HepG2 (cell line): ENCODE measurements around the gene VKORC1. TPM values are rescaled to one million over a fixed set of nuclear protein-coding genes. Genes with fewer than 3 reads are reported as not detected.

ENCODE experiments used
- ARID5B ChIP-seq: IDR thresholded peaks from 2 replicates; pipeline ENCODE4 v1.4.0; 2020; ENCODE audit warnings: mild to moderate bottlenecking, missing genetic modification reagents
- ESRRA ChIP-seq: sonication (generic); formaldehyde crosslinking; IDR thresholded peaks from 2 replicates; pipeline ENCODE4 v1.5.1; 2020; ENCODE audit warnings: mild to moderate bottlenecking, low read depth, missing genetic modification reagents
- FOXC1 ChIP-seq: sonication (generic); formaldehyde crosslinking; IDR thresholded peaks from 2 replicates; pipeline ENCODE4 v1.8.0; 2022; ENCODE audit warnings: mild to moderate bottlenecking, missing genetic modification reagents, borderline replicate concordance
- IRF9 ChIP-seq: sonication (generic); formaldehyde crosslinking; IDR thresholded peaks from 2 replicates; pipeline ENCODE4 v1.8.0; 2022; ENCODE audit warnings: missing genetic modification reagents, mild to moderate bottlenecking, borderline replicate concordance
- JUN ChIP-seq: sonication (generic); formaldehyde crosslinking; IDR thresholded peaks from 2 replicates; pipeline ENCODE4 v1.4.0; 2020; ENCODE audit warnings: mild to moderate bottlenecking, missing genetic modification reagents
- KAT8 ChIP-seq: IDR thresholded peaks from 2 replicates; pipeline ENCODE4 v1.6.1; 2016; ENCODE audit warnings: missing genetic modification reagents, missing compliant biosample characterization
- KDM3A ChIP-seq: IDR thresholded peaks from 2 replicates; pipeline ENCODE4 v1.6.1; 2018; ENCODE audit warnings: low read depth, missing compliant biosample characterization
- KLF16 ChIP-seq, 2 experiments: sonication (generic) in 1 of 2; formaldehyde crosslinking in 1 of 2; IDR thresholded peaks; 2 replicates each; pipeline versions ENCODE4 v1.6.1 to v1.8.0; 2016 to 2023; ENCODE audit warnings: missing genetic modification reagents in 2 of 2, missing compliant biosample characterization in 1 of 2
- NFYB ChIP-seq: sonication (generic); formaldehyde crosslinking; IDR thresholded peaks from 2 replicates; pipeline ENCODE4 v1.4.0; 2020; ENCODE audit warnings: missing genetic modification reagents
- NFYC ChIP-seq: IDR thresholded peaks from 2 replicates; pipeline ENCODE4 v1.6.1; 2016; ENCODE audit warnings: missing genetic modification reagents, missing compliant biosample characterization
- NR2F2 ChIP-seq: IDR thresholded peaks from 2 replicates; pipeline ENCODE4 v1.6.1; 2012; ENCODE audit warnings: low read depth, inconsistent platforms, borderline replicate concordance
- NR2F6 ChIP-seq, 2 experiments: IDR thresholded peaks; 2 replicates each; pipeline ENCODE4 v1.6.1; 2016; ENCODE audit warnings: antibody characterized with exemption in 1 of 2, mild to moderate bottlenecking in 1 of 2
- PLRG1 ChIP-seq: fragments of 450-650 bp; conservative IDR thresholded peaks from 2 replicates; pipeline ENCODE4 v1.6.1; 2016
- POGK ChIP-seq: sonication (generic); formaldehyde crosslinking; conservative IDR thresholded peaks from 2 replicates; pipeline ENCODE4 v1.8.0; 2022; ENCODE audit warnings: mild to moderate bottlenecking, moderate library complexity, missing genetic modification reagents
- TEF ChIP-seq: sonication (generic); formaldehyde crosslinking; IDR thresholded peaks from 2 replicates; pipeline ENCODE4 v1.5.0; 2020; ENCODE audit warnings: missing genetic modification reagents
- TFDP1 ChIP-seq: IDR thresholded peaks from 2 replicates; pipeline ENCODE4 v1.6.1; 2016; ENCODE audit warnings: missing compliant biosample characterization, missing genetic modification reagents, borderline replicate concordance
- XRCC5 ChIP-seq: fragments of 200-400 bp; formaldehyde crosslinking; optimal IDR thresholded peaks from 2 replicates; pipeline ENCODE3; 2017; ENCODE audit warnings: mild to moderate bottlenecking, low read length
- YEATS4 ChIP-seq: sonication (generic); formaldehyde crosslinking; IDR thresholded peaks from 2 replicates; pipeline ENCODE4 v1.4.0; 2020; ENCODE audit warnings: missing genetic modification reagents, borderline replicate concordance
- ZNF331 ChIP-seq: sonication (generic); formaldehyde crosslinking; IDR thresholded peaks from 2 replicates; pipeline ENCODE4 v1.4.0; 2020; ENCODE audit warnings: missing genetic modification reagents
- ZNF720 ChIP-seq: sonication (generic); formaldehyde crosslinking; IDR thresholded peaks from 2 replicates; pipeline ENCODE4 v1.4.0; 2020; ENCODE audit warnings: missing genetic modification reagents
- ZNF777 ChIP-seq: sonication (generic); formaldehyde crosslinking; IDR thresholded peaks from 2 replicates; pipeline ENCODE4 v1.4.0; 2020; ENCODE audit warnings: missing genetic modification reagents
- ZNF780A ChIP-seq: sonication (generic); formaldehyde crosslinking; IDR thresholded peaks from 2 replicates; pipeline ENCODE4 v1.8.0; 2022; ENCODE audit warnings: mild to moderate bottlenecking, missing genetic modification reagents, moderate library complexity
- ZNF879 ChIP-seq: sonication (generic); formaldehyde crosslinking; IDR thresholded peaks from 2 replicates; pipeline ENCODE4 v1.8.1; 2023; ENCODE audit warnings: missing genetic modification reagents
- polyA plus RNA-seq, 8 experiments: library from polyadenylated mRNA; depleted of rRNA in 3 of 8; stranded (reverse) in 7 of 8; unstranded in 1 of 8; fragments of >200 nt; fragmentation: Illumina TruSeq in 4 of 8; extraction: Trizol in 4 of 8; gene quantifications; 2 replicates each; pipeline versions ENCODE4 v1.2.1 to v1.2.3, GENCODE V29; 2011 to 2016; ENCODE audit warnings: low read depth in 4 of 8, missing spikeins in 1 of 8, mixed read lengths in 1 of 8; ENCODE audit not compliant: insufficient read depth in 1 of 8
- total RNA-seq, 5 experiments: library from RNA; depleted of rRNA; stranded (reverse); fragments of >200 nt; fragmentation: Illumina TruSeq; extraction: Trizol; gene quantifications; 2 replicates each; pipeline ENCODE4 v1.2.3, GENCODE V29; 2016; ENCODE audit warnings: low read depth in 1 of 5

VKORC1 gene
- total and polyA plus RNA-seq, 2 of the 13 experiments (the other 11 are each of a cell fraction or from before 2014, with no cell fraction given) = 141 to 615 TPM

- peak; percentile 97 for TF ChIP-seq ARID5B (CRISPR knock-in tag)
- TF ChIP-seq ZNF720 (CRISPR knock-in tag) = no peak; the same call in 1 of the 2 replicates
- TF ChIP-seq TEF (CRISPR knock-in tag) = peak; percentile 73; the same call in 1 of the 2 replicates
- peak; percentile 98; the same call in 1 of the 2 replicates for TF ChIP-seq KDM3A (CRISPR knock-in tag)
- TF ChIP-seq TFDP1 (CRISPR knock-in tag) = peak; percentile 93; the same call in 1 of the 2 replicates
- peak; percentile 92 for TF ChIP-seq IRF9 (CRISPR knock-in tag)
- TF ChIP-seq NFYC (CRISPR knock-in tag) = no peak
- peak in 1 of 2 experiments; percentile 98; a peak in 2 of 4 replicates for TF ChIP-seq KLF16 (CRISPR knock-in tag; IDR thresholded peaks at IDR 0.05)
- peak; percentile 51; the same call in 1 of the 2 replicates for TF ChIP-seq NR2F6 (IDR thresholded peaks at IDR 0.05)
- TF ChIP-seq NR2F6 (CRISPR knock-in tag; IDR thresholded peaks at IDR 0.05) = peak; percentile 96
- TF ChIP-seq ZNF777 (CRISPR knock-in tag) = peak; percentile 79; the same call in 1 of the 2 replicates
- peak; percentile 98 for TF ChIP-seq POGK (CRISPR knock-in tag)
- TF ChIP-seq ESRRA = peak; percentile 92
- TF ChIP-seq ZNF879 (CRISPR knock-in tag) = peak; percentile 95; the same call in 1 of the 2 replicates
- peak; percentile 62; the same call in 1 of the 2 replicates for TF ChIP-seq JUN (CRISPR knock-in tag)
- TF ChIP-seq ZNF331 (CRISPR knock-in tag) = peak; percentile 98
- peak; percentile 96 for TF ChIP-seq YEATS4 (CRISPR knock-in tag)
- peak; percentile 92 for TF ChIP-seq KAT8
- TF ChIP-seq FOXC1 (CRISPR knock-in tag) = peak; percentile 99
- peak; percentile 89 for TF ChIP-seq ZNF780A (CRISPR knock-in tag)
- TF ChIP-seq NR2F2 = peak; percentile 45; the same call in 1 of the 2 replicates
- TF ChIP-seq NFYB = peak; percentile 47; the same call in 1 of the 2 replicates
- no peak for TF ChIP-seq PLRG1
- peak; percentile 94 for TF ChIP-seq XRCC5
These were observed 11.1 kb upstream of the VKORC1 start (continued) for GRCh38 chr16:31105677-31106213.
